ENCODE measurements around the gene LARGE2. TPM values are rescaled to one million over a fixed set of nuclear protein-coding genes. Genes with fewer than 3 reads are reported as not detected.
A peak's percentile ranks its signal among the peaks of the same experiment; 100 is the strongest.

LARGE2 gene
- total RNA-seq, 1 donor from 2014 or later: 0.07 TPM

- no peaks in the 10 kb centered on the region for H3K9me3 Mint-ChIP-seq
- no peaks in the 10 kb centered on the region for H3K36me3 Mint-ChIP-seq (ENCODE audit: low read depth)
- no peak for DNase-seq (ENCODE audit: low spot score)
- H3K4me1 Mint-ChIP-seq (ENCODE audit: low read depth): peaks cover 18% of the 10 kb centered on the region
- intact Hi-C loops (cut with micrococcal nuclease): no loop called here
- H3K27me3 Mint-ChIP-seq (ENCODE audit: low read depth): peaks cover 23% of the 10 kb centered on the region
- H3K4me3 Mint-ChIP-seq (ENCODE audit: low read depth): peak overlapping the region; percentile 17
- no peak overlapping the region for H3K27ac Mint-ChIP-seq
Measured at GRCh38 chr11:45921561-45922424, 663 bp upstream of the LARGE2 start.

DNA sequence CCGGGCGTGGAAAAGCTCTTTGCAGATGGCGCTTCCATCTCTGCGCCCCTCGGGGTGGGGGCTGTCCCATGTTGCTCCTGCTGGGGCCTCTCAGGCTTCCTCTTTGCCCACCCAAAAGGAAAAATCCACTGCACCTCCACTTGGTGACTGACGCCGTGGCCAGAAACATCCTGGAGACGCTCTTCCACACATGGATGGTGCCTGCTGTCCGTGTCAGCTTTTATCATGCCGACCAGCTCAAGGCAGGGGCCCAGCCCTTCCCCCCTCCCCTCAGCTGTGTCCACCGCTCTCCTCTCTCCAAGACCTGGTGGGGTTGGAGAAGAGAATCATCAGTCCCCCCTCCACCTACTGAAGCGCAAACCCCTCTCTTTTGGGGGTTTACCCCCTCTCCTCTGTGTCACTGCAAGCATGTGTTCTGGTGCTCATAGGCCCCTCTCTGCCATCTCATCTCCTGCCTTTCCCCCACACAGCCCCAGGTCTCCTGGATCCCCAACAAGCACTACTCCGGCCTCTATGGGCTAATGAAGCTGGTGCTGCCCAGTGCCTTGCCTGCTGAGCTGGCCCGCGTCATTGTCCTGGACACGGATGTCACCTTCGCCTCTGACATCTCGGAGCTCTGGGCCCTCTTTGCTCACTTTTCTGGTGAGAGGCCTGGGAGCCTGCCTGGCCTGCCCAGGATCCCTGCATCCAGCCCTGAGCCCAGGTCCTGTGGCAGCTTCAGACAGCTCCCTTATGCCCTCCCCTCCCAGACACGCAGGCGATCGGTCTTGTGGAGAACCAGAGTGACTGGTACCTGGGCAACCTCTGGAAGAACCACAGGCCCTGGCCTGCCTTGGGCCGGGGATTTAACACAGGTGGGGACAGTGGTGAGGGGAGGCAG is 1.8 kb downstream of the LARGE2 start:
- Mint-ChIP-seq H3K36me3 (ENCODE audit: low read depth) (no peaks in the 10 kb centered on the region), H3K27me3 (ENCODE audit: low read depth) (peaks cover 23% of the 10 kb centered on the region), H3K4me3 (ENCODE audit: low read depth) (peak overlapping the region; percentile 17), H3K4me1 (ENCODE audit: low read depth) (peaks cover 12% of the 10 kb centered on the region), H3K9me3 (no peaks in the 10 kb centered on the region), H3K27ac (no peak overlapping the region)
- DNase-seq (ENCODE audit: low spot score): no peak
- intact Hi-C loops (cut with micrococcal nuclease): no loop called here

DNA sequence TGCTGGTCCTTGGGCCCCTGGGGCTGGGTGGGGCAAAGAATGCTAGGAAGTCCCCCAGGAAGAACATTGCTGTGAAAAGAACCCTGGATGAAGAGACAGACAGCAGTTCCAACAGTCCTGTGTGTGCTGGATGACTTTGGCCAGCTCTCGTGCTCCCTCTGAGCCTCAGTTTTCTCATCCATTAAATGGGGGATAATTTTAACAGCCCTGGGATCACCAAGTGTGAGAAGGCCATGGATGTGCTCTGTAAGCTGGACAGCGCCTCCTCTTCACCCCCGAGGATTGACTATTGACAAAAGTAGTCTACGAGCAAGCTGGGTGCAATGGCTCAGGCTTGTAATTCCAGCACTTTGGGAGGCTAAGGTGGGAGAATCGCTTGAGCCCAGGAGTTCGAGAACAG is 2.5 kb downstream of the LARGE2 start:
- no peak overlapping the region for H3K4me3 Mint-ChIP-seq (ENCODE audit: low read depth)
- DNase-seq (ENCODE audit: low spot score): no peak
- intact Hi-C loops (cut with micrococcal nuclease): no loop called here
- no peaks in the 10 kb centered on the region for H3K9me3 Mint-ChIP-seq
- peaks cover 23% of the 10 kb centered on the region for H3K27me3 Mint-ChIP-seq (ENCODE audit: low read depth)
- H3K27ac Mint-ChIP-seq: no peak overlapping the region
- no peaks in the 10 kb centered on the region for H3K36me3 Mint-ChIP-seq (ENCODE audit: low read depth)
- H3K4me1 Mint-ChIP-seq (ENCODE audit: low read depth): peaks cover 10% of the 10 kb centered on the region

DNA sequence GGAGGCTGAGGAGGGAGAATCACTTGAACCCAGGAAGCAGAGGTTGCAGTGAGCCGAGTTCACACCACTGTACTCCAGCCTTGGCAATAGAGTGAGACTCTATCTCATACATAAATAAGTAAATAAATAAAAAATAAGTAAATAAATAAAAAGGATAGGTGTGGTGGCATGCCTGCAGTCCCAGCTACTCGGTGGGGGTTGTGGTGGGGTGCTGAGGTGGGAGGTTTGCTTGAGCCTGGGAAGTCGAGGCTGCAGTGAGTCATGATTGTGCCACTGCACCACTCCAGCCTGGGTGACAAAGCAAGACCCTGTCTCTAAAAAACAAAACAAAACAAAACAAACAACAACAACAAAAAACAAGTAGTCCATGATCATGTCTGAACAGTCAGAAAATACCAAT is 3.1 kb downstream of the LARGE2 start:
- Mint-ChIP-seq H3K9me3 (no peaks in the 10 kb centered on the region), H3K27ac (no peak overlapping the region), H3K27me3 (ENCODE audit: low read depth) (peaks cover 23% of the 10 kb centered on the region), H3K36me3 (ENCODE audit: low read depth) (no peaks in the 10 kb centered on the region), H3K4me1 (ENCODE audit: low read depth) (peaks cover 16% of the 10 kb centered on the region), H3K4me3 (ENCODE audit: low read depth) (no peak overlapping the region)
- no peak for DNase-seq (ENCODE audit: low spot score)
- intact Hi-C loops (cut with micrococcal nuclease): no loop called here

GRCh38 chr11:45926001-45926401 is 3.5 kb downstream of the LARGE2 start:
- intact Hi-C loops (cut with micrococcal nuclease): no loop called here
- Mint-ChIP-seq H3K27me3 (ENCODE audit: low read depth) (peaks cover 23% of the 10 kb centered on the region), H3K4me1 (ENCODE audit: low read depth) (peaks cover 17% of the 10 kb centered on the region), H3K4me3 (ENCODE audit: low read depth) (no peak overlapping the region), H3K9me3 (no peaks in the 10 kb centered on the region), H3K36me3 (ENCODE audit: low read depth) (no peaks in the 10 kb centered on the region), H3K27ac (no peak overlapping the region)
- DNase-seq (ENCODE audit: low spot score): no peak

DNA sequence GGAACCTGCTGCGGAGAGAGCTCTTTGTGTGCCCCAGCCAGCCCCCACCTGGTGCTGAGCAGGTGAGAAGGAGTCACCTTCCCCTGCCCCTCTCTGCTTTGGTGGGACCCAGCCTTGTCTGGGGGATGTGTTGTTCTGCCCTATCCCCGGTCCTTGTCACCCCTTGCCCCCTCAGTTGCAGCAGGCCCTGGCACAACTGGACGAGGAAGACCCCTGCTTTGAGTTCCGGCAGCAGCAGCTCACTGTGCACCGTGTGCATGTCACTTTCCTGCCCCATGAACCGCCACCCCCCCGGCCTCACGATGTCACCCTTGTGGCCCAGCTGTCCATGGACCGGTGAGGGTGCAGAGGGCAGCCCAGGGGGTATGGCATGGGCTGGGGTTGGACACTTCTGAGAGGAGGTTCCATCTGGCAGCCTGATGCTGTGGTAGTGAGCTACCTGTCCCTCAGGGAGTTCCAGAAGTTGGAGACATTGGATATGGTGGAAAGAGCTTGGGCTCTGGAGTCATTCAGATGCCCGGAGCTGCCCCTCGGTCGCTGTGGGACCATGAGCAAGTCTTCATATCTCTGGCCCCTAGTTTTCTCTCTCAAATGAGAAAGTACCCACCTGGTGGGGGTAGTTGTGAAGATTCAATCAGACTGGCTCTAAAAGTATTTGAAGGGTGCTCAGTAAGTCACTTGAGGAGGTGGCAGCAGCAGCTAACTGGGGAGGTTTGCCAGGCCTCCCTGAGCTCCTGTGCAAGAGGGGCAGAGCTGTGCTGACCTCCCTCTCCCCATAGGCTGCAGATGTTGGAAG is 4.3 kb downstream of the LARGE2 start:
- peaks cover 14% of the 10 kb centered on the region for H3K4me1 Mint-ChIP-seq (ENCODE audit: low read depth)
- no peaks in the 10 kb centered on the region for H3K36me3 Mint-ChIP-seq (ENCODE audit: low read depth)
- H3K27ac Mint-ChIP-seq: no peak overlapping the region
- intact Hi-C loops (cut with micrococcal nuclease): no loop called here
- no peak for DNase-seq (ENCODE audit: low spot score)
- no peaks in the 10 kb centered on the region for H3K9me3 Mint-ChIP-seq
- no peak overlapping the region for H3K4me3 Mint-ChIP-seq (ENCODE audit: low read depth)
- peaks cover 17% of the 10 kb centered on the region for H3K27me3 Mint-ChIP-seq (ENCODE audit: low read depth)

GRCh38 chr11:45927332-45927683 is 4.9 kb downstream of the LARGE2 start:
- Mint-ChIP-seq H3K27ac (no peak overlapping the region), H3K36me3 (ENCODE audit: low read depth) (no peaks in the 10 kb centered on the region), H3K27me3 (ENCODE audit: low read depth) (peaks cover 16% of the 10 kb centered on the region), H3K9me3 (no peaks in the 10 kb centered on the region), H3K4me3 (ENCODE audit: low read depth) (no peak overlapping the region), H3K4me1 (ENCODE audit: low read depth) (peaks cover 14% of the 10 kb centered on the region)
- intact Hi-C loops (cut with micrococcal nuclease): no loop called here
- no peak for DNase-seq (ENCODE audit: low spot score)

GRCh38 chr11:45927684-45928413 is 5.4 kb downstream of the LARGE2 start:
- Mint-ChIP-seq H3K36me3 (ENCODE audit: low read depth) (no peaks in the 10 kb centered on the region), H3K4me1 (ENCODE audit: low read depth) (peaks cover 14% of the 10 kb centered on the region), H3K9me3 (no peaks in the 10 kb centered on the region), H3K27ac (no peak overlapping the region), H3K4me3 (ENCODE audit: low read depth) (no peak overlapping the region), H3K27me3 (ENCODE audit: low read depth) (peaks cover 16% of the 10 kb centered on the region)
- no peak for DNase-seq (ENCODE audit: low spot score)
- intact Hi-C loops (cut with micrococcal nuclease): no loop called here

GRCh38 chr11:45928535-45929215 is 6.2 kb downstream of the LARGE2 start:
- DNase-seq (ENCODE audit: low spot score): no peak
- Mint-ChIP-seq H3K27me3 (ENCODE audit: low read depth) (peaks cover 11% of the 10 kb centered on the region), H3K9me3 (no peaks in the 10 kb centered on the region), H3K27ac (no peak overlapping the region), H3K36me3 (ENCODE audit: low read depth) (peaks cover under 1% of the 10 kb centered on the region), H3K4me1 (ENCODE audit: low read depth) (peaks cover 11% of the 10 kb centered on the region), H3K4me3 (ENCODE audit: low read depth) (no peak overlapping the region)
- intact Hi-C loops (cut with micrococcal nuclease): no loop called here

- Mint-ChIP-seq H3K9me3 (no peaks in the 10 kb centered on the region), H3K4me3 (ENCODE audit: low read depth) (no peak overlapping the region), H3K27me3 (ENCODE audit: low read depth) (peaks cover 4% of the 10 kb centered on the region), H3K4me1 (ENCODE audit: low read depth) (peaks cover 10% of the 10 kb centered on the region), H3K36me3 (ENCODE audit: low read depth) (peaks cover 4% of the 10 kb centered on the region), H3K27ac (peak overlapping the region; percentile 44)
- no peak for DNase-seq (ENCODE audit: low spot score)
- intact Hi-C loops (cut with micrococcal nuclease): no loop called here
Measured at GRCh38 chr11:45929486-45930030, 7.1 kb downstream of the LARGE2 start.

DNA sequence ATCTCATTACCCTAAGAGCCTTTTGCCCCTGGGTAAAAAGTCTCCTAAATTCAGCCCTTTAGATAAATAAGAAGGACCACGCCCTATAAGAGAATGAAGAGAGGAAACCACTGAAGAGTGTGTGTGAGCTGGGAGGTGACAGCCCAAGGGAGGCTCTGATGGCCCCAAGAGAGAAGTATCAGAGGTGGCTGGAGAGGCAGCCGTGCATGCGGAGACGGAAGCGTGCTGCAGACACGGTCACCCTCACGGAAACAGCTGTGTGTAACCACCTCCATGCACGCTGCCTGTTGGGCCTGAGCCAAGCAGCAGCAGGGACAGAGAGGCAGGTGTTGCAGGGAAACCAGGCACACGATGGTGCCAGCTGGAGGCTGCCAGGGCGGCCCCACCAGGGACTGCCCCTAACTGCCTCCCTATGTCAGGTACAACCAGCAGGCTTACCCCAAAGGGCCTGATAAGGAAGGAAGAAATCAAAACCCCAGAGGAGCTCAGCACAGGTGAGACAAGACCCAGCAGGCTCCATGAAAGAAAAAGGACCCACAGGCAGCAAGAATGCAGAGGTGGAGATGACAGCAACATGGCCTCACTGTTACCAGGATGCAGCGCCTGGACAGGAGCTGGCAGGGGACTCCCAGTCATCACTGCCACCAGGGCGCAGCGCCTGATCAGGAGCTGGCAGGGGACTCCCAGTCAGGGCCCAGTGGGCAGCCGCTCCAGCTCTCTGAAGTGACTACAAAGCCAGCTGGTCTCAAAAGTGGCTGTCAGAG is 7.8 kb downstream of the LARGE2 start:
- H3K36me3 Mint-ChIP-seq (ENCODE audit: low read depth): peaks cover 4% of the 10 kb centered on the region
- intact Hi-C loops (cut with micrococcal nuclease): no loop called here
- peak overlapping the region; percentile 44 for H3K27ac Mint-ChIP-seq
- no peaks in the 10 kb centered on the region for H3K9me3 Mint-ChIP-seq
- H3K4me1 Mint-ChIP-seq (ENCODE audit: low read depth): peaks cover 10% of the 10 kb centered on the region
- H3K27me3 Mint-ChIP-seq (ENCODE audit: low read depth): no peaks in the 10 kb centered on the region
- DNase-seq (ENCODE audit: low spot score): peak; percentile 22
- H3K4me3 Mint-ChIP-seq (ENCODE audit: low read depth): no peak overlapping the region

Data from activated T-helper 2 cell treated with anti-CD3 and anti-CD28 coated beads, Interferon-gamma antibody, Interleukin-2, Interleukin-4, amounts not matched to agents 10 μg/mL and 5 μg/mL and 100 μg/mL, durations not matched to agents 14 hours and 24 hours and 36 hours (primary cell).